ENCODE results near the gene ANKIB1. TPM values are rescaled to one million over a fixed set of nuclear protein-coding genes. Genes with fewer than 3 reads are reported as not detected.

Gene ANKIB1
- total RNA-seq, 1 donor from 2014 or later: 52.1 TPM

DNA sequence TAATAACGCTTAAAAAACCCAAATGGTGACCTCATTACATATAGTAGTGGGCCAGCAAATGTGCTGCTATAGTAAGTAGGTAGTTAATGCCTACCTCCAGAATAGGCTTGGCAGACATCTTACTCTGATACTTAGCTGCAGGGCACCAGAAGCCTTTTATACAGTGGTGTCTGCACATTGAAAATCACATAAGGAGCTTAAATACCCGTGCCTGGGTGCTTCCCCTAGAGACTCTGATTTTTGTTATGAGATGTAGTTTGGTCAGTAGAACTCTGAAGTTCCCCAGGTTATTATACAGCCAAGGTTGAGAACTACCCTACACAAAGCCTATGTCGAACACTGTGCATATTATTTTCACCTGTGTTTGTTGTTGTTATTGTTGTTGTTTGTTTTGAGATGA lies 47.2 kb downstream of the ANKIB1 start:
- Histone ChIP-seq H3K27me3 (no peaks in the 10 kb centered on the region), H3K36me3 (peaks cover 5% of the 10 kb centered on the region), H3K4me2 (no peak overlapping the region), H3K4me3 (no peak overlapping the region), H3F3A (ENCODE audit: low read depth) (peaks cover 16% of the 10 kb centered on the region), H3K9me3 (ENCODE audit: low read depth) (no peaks in the 10 kb centered on the region), H2AFZ (replicated peaks) (no peak overlapping the region), H4K20me1 (ENCODE audit: low read depth) (peaks cover 8% of the 10 kb centered on the region), H3K9ac (no peak overlapping the region), H3K79me2 (ENCODE audit: low read depth) (peaks cover 72% of the 10 kb centered on the region), H3K27ac (no peak overlapping the region), H3K4me1 (peaks cover 13% of the 10 kb centered on the region)
- H3K4me1 Mint-ChIP-seq: no peaks in the 10 kb centered on the region
- DNase-seq (ENCODE audit: low spot score): no peak
- peaks cover 7% of the 10 kb centered on the region for H3K36me3 Mint-ChIP-seq
- TF ChIP-seq, protein P1, sequence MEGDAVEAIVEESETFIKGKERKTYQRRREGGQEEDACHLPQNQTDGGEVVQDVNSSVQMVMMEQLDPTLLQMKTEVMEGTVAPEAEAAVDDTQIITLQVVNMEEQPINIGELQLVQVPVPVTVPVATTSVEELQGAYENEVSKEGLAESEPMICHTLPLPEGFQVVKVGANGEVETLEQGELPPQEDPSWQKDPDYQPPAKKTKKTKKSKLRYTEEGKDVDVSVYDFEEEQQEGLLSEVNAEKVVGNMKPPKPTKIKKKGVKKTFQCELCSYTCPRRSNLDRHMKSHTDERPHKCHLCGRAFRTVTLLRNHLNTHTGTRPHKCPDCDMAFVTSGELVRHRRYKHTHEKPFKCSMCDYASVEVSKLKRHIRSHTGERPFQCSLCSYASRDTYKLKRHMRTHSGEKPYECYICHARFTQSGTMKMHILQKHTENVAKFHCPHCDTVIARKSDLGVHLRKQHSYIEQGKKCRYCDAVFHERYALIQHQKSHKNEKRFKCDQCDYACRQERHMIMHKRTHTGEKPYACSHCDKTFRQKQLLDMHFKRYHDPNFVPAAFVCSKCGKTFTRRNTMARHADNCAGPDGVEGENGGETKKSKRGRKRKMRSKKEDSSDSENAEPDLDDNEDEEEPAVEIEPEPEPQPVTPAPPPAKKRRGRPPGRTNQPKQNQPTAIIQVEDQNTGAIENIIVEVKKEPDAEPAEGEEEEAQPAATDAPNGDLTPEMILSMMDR (IDR thresholded peaks at IDR 0.05): no peak
- TF ChIP-seq EZH2phosphoT487 (IDR thresholded peaks at IDR 0.05) (no peak), EZH2 (IDR thresholded peaks at IDR 0.05) (no peak)
- no peak overlapping the region for H3K4me3 Mint-ChIP-seq
- H3K27ac Mint-ChIP-seq: no peak overlapping the region
- peaks cover 4% of the 10 kb centered on the region for H3K9me3 Mint-ChIP-seq
- no peaks in the 10 kb centered on the region for H3K27me3 Mint-ChIP-seq (ENCODE audit: insufficient read depth, low read depth)

DNA sequence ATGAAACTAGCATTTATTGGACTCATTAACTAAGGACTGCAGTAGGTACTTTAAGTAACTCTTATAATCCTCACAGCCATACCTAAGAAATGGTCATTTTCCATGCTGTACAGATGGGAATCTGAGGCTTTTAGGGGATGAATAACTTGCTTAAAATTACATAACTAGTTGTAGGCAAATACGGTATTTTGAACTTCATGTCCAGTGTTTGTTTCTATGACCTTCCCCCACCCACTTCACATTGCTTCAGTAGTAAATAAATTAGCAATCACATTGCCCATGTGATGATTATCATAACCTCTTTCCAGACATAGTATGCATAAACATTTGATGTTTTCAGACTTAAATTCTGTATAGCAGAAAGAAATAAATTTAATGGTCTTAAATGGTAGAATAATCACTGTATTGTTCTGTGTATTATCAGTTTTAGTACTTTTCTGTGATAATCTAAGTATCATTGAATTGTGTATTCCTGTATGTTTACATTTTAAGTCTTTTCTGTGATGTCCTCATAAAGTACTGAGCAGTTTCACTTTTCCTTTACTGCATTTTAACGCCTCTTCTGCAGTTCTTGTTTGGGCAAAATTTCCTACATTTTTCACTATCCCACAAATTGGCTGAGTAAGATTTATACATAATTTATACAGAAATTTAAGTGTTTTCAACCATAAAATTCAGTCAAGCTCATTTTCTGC lies 48.3 kb downstream of the ANKIB1 start:
- Histone ChIP-seq H3K27me3 (no peaks in the 10 kb centered on the region), H3F3A (ENCODE audit: low read depth) (peaks cover 22% of the 10 kb centered on the region), H3K4me2 (no peak overlapping the region), H3K79me2 (ENCODE audit: low read depth) (peaks cover 67% of the 10 kb centered on the region), H3K4me3 (no peak overlapping the region), H3K4me1 (peaks cover 16% of the 10 kb centered on the region), H2AFZ (replicated peaks) (no peak overlapping the region), H3K27ac (no peak overlapping the region), H4K20me1 (ENCODE audit: low read depth) (peaks cover 8% of the 10 kb centered on the region), H3K36me3 (peaks cover 5% of the 10 kb centered on the region), H3K9me3 (ENCODE audit: low read depth) (no peaks in the 10 kb centered on the region), H3K9ac (no peak overlapping the region)
- H3K9me3 Mint-ChIP-seq: no peaks in the 10 kb centered on the region
- TF ChIP-seq EZH2 (IDR thresholded peaks at IDR 0.05) (no peak), EZH2phosphoT487 (IDR thresholded peaks at IDR 0.05) (no peak)
- TF ChIP-seq, protein P1 (IDR thresholded peaks at IDR 0.05): no peak
- H3K27me3 Mint-ChIP-seq (ENCODE audit: insufficient read depth, low read depth): no peaks in the 10 kb centered on the region
- no peak overlapping the region for H3K4me3 Mint-ChIP-seq
- peaks cover 3% of the 10 kb centered on the region for H3K36me3 Mint-ChIP-seq
- no peak for DNase-seq (ENCODE audit: low spot score)
- no peak overlapping the region for H3K27ac Mint-ChIP-seq
- H3K4me1 Mint-ChIP-seq: no peaks in the 10 kb centered on the region

DNA sequence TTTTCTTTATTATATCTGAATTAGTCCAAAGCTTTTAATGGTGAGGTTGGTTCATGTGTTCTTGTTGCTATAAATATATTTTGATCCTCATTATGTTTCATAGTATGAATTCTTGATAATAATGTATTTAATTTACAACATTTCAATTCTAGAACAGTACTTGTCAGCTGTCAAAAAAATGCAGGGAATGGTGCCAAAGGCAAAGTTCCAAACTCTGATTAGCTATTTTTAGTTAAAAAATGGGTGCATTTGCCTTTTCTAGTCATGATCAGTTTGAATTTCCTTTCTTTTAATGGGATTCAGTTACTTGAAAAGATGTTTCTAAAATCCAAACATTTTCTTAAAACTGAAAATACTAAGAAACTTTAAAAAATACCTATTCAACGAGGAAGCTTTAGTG lies 49.6 kb downstream of the ANKIB1 start:
- no peak overlapping the region for H3K4me3 ChIP-seq
- Mint-ChIP-seq H3K4me1 (no peaks in the 10 kb centered on the region), H3K36me3 (peaks cover 4% of the 10 kb centered on the region)

More for the DNA sequence above, 49.6 kb downstream of the ANKIB1 start:
- H3K27ac Mint-ChIP-seq: no peak overlapping the region
- peaks cover 5% of the 10 kb centered on the region for H3K36me3 ChIP-seq
- H3K79me2 ChIP-seq (ENCODE audit: low read depth): peaks cover 53% of the 10 kb centered on the region
- H2AFZ ChIP-seq (replicated peaks): no peak overlapping the region
- peaks cover 22% of the 10 kb centered on the region for H3F3A ChIP-seq (ENCODE audit: low read depth)
- H3K27me3 Mint-ChIP-seq (ENCODE audit: insufficient read depth, low read depth): no peaks in the 10 kb centered on the region
- no peak overlapping the region for H3K9ac ChIP-seq
- no peaks in the 10 kb centered on the region for H3K27me3 ChIP-seq
- no peak for TF ChIP-seq EZH2phosphoT487 (IDR thresholded peaks at IDR 0.05)
- no peak for TF ChIP-seq EZH2 (IDR thresholded peaks at IDR 0.05)
- TF ChIP-seq, protein P1 (IDR thresholded peaks at IDR 0.05): no peak
- H3K9me3 Mint-ChIP-seq: no peaks in the 10 kb centered on the region
- no peak for DNase-seq (ENCODE audit: low spot score)
- peaks cover 16% of the 10 kb centered on the region for H3K4me1 ChIP-seq
- no peak overlapping the region for H3K27ac ChIP-seq
- peaks cover 8% of the 10 kb centered on the region for H4K20me1 ChIP-seq (ENCODE audit: low read depth)
- H3K4me2 ChIP-seq: no peak overlapping the region
- H3K4me3 Mint-ChIP-seq: no peak overlapping the region
- H3K9me3 ChIP-seq (ENCODE audit: low read depth): no peaks in the 10 kb centered on the region

Data from neural progenitor cell (in vitro differentiated cells).